ENCODE results near the gene COL24A1.

COL24A1 gene

GRCh38 chr1:85689775-85690404 lies 466.7 kb downstream of the COL24A1 start:
- no peak for DNase-seq (ENCODE audit: low read depth in 2 of 2)

- no peak for DNase-seq (ENCODE audit: low read depth in 2 of 2)
These were observed 473.1 kb downstream of the COL24A1 start for GRCh38 chr1:85683292-85684025.

GRCh38 chr1:85681087-85681486 lies 475.5 kb downstream of the COL24A1 start:
- DNase-seq (ENCODE audit: low read depth in 2 of 2) = no peak
